Aorta (tissue), 5 donors: ENCODE results near the gene SSR2. TPM values are rescaled to one million over a fixed set of nuclear protein-coding genes. Genes with fewer than 3 reads are reported as not detected.
"Not testable (repeated sequence)": the region's sequence is repeated elsewhere in the genome, so short reads cannot be mapped to it uniquely, and the experiment has no call there.

Source experiments
- ATAC-seq: fragments of 200-7000 bp; cut with Tn5 transposase; one replicate; pipeline ENCODE4 v1.9.1; 2022; ENCODE audit warnings: moderate library complexity; ENCODE audit not compliant: low FRiP score
- DNase-seq, 2 donors: peaks; one replicate each; pipeline ENCODE4 v3.0.0-alpha.2; 2020
- H3K27ac ChIP-seq, 2 donors: one replicate each; pipeline ENCODE4 v1.5.1; 2013; ENCODE audit warnings: low read length in 2 of 2, mild to moderate bottlenecking in 2 of 2, moderate library complexity in 2 of 2, control low read depth in 1 of 2, inconsistent platforms in 1 of 2, low read depth in 1 of 2
- H3K27me3 ChIP-seq, 2 donors: one replicate each; pipeline ENCODE4 v1.6.1; 2013; ENCODE audit warnings: control low read depth in 1 of 2, low read length in 1 of 2, mild to moderate bottlenecking in 1 of 2, moderate library complexity in 1 of 2; ENCODE audit not compliant: insufficient read depth in 2 of 2, control insufficient read depth in 1 of 2
- H3K36me3 ChIP-seq, 2 donors: one replicate each; pipeline ENCODE4 v1.6.1; 2013; ENCODE audit warnings: control low read depth in 1 of 2, low read length in 1 of 2, mild to moderate bottlenecking in 1 of 2; ENCODE audit not compliant: insufficient read depth in 2 of 2, control insufficient read depth in 1 of 2
- H3K4me1 ChIP-seq, 2 donors: one replicate each; pipeline ENCODE4 v1.6.1; 2013; ENCODE audit warnings: low read length in 2 of 2, control low read depth in 1 of 2, mild to moderate bottlenecking in 1 of 2, moderate library complexity in 1 of 2; ENCODE audit not compliant: insufficient read depth in 2 of 2, control insufficient read depth in 1 of 2
- H3K4me3 ChIP-seq, 2 donors: one replicate each; pipeline ENCODE4 v1.5.1; 2013; ENCODE audit warnings: low read length in 2 of 2, control low read depth in 1 of 2, mild to moderate bottlenecking in 1 of 2
- H3K9me3 ChIP-seq: one replicate; pipeline ENCODE4 v1.6.1; 2013; ENCODE audit warnings: mild to moderate bottlenecking, low read length; ENCODE audit not compliant: control insufficient read depth
- WGBS, 2 donors: extraction: QIAGEN DNeasy Blood & Tissue Kit; methylation state at CpG; one replicate each; pipeline ENCODE4 v1.1.7; 2013; 5-methylcytosine and 5-hydroxymethylcytosine counted together
- intact Hi-C, 2 donors: fragments of 100-400 bp; cut with DNase I; formaldehyde crosslinking; loops; one replicate each; pipeline versions ENCODE4 v1.14.2 to v1.15.0; 2022
- polyA plus RNA-seq, 2 donors: library from polyadenylated mRNA; stranded (reverse); fragments of 200-250 nt; gene quantifications; one replicate each; pipeline ENCODE4 v1.2.3, GENCODE V29; 2013
- total RNA-seq, 2 donors: library from RNA; stranded (reverse); fragmentation: NEBNext Ultra II Directional; extraction: Animal tissue kit (Norgen Biotek cat#: 25700); gene quantifications; one replicate each; pipeline ENCODE4 v1.2.1, GENCODE V29; 2021
- donor health status: healthy with polysubstance abuse.
- donor health status: Bipolar disorder and iron deficiency.
- donor health status: DM: no; HTN: no; CAD: no.
- donor health status: DM: no; HTN: no; CAD: no.
- donor health status: DM: yes; HTN: yes; CAD: no.

The SSR2 gene
- total and polyA plus RNA-seq, 4 donors: 151 to 245 (median 192) TPM

DNA sequence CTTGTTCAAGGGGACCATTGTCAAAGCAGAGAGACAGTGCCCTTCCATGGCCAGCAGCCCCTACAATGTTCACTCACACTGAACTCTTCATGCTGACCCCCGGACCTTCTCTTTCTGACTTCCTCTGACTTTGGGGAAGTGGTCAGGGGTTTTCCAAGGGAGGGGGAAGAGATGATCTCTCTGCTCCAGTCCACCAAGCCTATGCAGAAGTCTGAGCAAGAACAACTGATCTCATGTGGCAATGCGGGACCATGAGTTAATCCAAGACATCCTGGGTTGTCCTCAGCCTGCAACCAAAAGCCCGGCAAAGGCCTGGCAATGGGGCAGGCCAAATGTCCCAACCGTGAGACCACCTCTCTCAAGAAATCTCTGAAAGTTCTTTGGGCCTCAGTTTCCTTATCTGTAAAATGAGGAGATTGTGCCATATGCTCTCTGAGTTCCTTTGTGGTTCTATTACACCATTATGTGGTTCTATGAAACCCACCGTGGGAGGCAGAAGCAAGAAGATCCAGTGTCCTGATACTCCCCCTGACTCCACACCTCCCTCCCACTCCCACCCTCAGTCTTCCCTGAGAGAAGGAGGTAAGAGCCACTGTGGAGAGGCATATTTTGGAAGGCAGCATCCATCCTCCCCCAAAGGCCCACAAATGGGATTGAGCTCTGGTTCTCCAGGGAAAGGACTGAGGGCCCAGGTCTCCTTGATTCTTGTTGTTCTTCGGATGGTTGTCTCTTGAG lies 30.6 kb downstream of the SSR2 start:
- Histone ChIP-seq H3K27me3 (no peaks in the 10 kb centered on the region), H3K9me3 (no peaks in the 10 kb centered on the region), H3K4me3 (no peak overlapping the region), H3K36me3 (no peaks in the 10 kb centered on the region), H3K4me1 (no peaks in the 10 kb centered on the region), H3K27ac (no peak overlapping the region)
- intact Hi-C loops: no loop called here
- ATAC-seq (peak; percentile 3), DNase-seq (no peak)
- WGBS, 2 donors: 86 to 89% methylated on average over 6 of the region's 6 CpGs

DNA sequence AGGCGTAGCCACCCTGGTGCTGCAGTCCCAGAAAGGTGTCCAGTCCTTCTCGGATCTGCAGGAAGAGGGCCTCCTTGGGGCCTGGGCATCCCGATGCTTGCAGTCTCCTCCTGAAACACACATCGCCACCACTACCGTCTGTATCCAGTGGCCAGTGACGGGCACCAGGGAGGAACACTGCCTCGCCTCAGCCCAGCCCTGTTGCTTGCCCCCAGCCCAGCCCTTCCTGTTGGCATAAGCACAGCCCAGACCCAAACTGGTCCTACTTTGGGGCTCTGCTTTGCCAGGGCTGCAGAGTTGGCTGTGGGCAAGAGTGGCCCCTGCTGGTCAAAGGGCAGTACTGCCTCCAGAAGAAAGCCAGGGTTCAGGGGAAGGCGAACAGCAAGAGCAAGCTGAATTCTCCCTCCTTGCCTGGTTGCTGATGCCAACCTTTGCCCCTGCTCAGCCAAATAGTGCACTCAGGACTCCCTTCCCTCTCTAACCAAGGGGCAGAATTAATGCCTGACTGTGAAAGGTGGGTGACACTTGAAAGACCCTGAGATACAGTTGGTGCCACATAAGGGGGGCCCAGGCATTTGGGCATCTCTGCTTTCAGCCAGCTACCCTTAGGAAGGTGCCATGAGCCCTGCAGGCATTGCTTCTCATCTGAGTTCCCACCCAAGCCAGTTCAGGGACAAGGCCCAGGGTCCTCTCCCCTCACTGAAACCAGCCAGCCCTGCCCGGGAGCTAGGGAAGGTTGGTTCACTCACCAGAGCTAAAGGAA lies 31.3 kb downstream of the SSR2 start:
- Histone ChIP-seq H3K9me3 (no peaks in the 10 kb centered on the region), H3K36me3 (no peaks in the 10 kb centered on the region), H3K4me3 (peak overlapping the region; percentile 17 to 39), H3K27me3 (no peaks in the 10 kb centered on the region), H3K4me1 (no peaks in the 10 kb centered on the region), H3K27ac (peak overlapping the region; percentile 14 to 66)
- ATAC-seq (peak; percentile 97), DNase-seq (peak; percentile 87 to 89)
- intact Hi-C loops: loop anchor here (1.0 to 2.0 kb wide), 2 partner anchors 51 kb away; no protein-coding TSS in a partner anchor
- WGBS, 2 donors: 12% methylated on average over 9 of the region's 9 CpGs

- ATAC-seq, H3K9me3 ChIP-seq, DNase-seq, H3K4me3 ChIP-seq, H3K36me3 ChIP-seq, H3K27me3 ChIP-seq, intact Hi-C loops: not testable (repeated sequence)
- 69 to 73% methylated on average over 11 of the region's 11 CpGs for WGBS, 2 donors
- peaks cover 0 to 16% of the 10 kb centered on the region in 2 donors for H3K4me1 ChIP-seq
- peak overlapping the region in 1 of 2 donors; percentile 50 for H3K27ac ChIP-seq
Measured at GRCh38 chr1:155984903-155985645, 35.7 kb downstream of the SSR2 start.

DNA sequence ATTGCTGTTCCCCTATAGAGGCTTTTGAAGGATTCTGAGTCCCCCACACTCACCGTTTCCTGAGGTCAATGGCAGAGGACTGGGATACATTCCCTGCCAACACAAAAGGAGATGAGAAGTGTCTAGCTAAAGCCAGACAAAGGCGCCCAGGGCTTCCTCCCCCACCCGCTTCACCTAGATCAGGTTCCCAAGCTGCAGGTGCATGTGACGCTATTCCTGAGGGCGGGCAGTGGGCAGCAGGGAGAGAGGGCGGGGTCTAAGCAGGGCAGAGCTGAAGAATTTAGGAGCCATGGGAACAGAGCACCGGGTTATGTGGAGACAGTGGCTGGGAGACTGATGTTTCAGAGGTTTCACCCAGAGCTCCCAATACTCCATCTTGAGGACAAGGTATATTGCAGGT lies 36.4 kb downstream of the SSR2 start:
- Histone ChIP-seq H3K27ac (peak overlapping the region in 1 of 2 donors; percentile 83), H3K4me1 (peaks cover 0 to 16% of the 10 kb centered on the region in 2 donors)
- intact Hi-C loops: no loop called here

DNA sequence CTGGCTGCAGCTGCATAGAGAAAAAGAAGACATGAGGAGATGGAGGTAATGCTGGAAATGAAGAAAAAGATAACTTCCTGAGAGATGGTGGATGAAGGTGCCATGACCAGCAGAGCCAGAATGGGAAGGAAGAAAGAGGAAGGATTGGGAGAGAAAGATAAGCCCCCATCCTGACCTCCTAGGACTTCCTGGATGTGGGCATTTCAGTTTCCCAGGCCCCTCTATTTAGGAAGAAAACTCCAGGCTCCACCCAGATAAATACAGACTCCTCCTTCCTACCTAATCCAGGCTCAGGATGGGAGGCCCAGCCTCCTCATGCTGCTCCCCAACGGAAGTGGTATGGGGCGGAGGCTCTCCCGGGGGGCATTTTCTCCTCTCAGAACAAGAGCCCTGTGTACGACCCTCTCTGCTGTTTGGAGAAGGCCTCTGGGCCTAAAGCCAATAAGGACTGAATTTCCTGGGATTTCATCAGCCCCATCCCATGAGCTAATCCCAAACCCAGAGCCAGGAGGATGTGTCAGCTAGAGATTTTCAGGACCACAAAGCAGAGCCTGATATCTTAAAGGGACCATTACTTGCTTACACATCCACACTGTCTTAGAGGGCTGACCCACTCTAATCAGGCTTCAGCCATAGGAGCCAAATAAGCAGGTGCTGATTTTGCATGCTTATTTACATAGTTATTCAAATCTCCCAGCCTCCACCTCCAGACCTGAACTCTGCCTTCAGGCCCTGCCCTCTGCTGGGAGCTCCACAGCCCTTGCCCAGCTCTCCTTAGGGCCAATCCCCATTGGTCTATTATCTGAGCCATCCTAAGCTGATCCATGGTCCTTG lies 37.3 kb downstream of the SSR2 start:
- Histone ChIP-seq H3K4me3 (no peak overlapping the region), H3K9me3 (no peaks in the 10 kb centered on the region), H3K27ac (peak overlapping the region; percentile 73 to 83), H3K4me1 (peaks cover 0 to 16% of the 10 kb centered on the region in 2 donors), H3K36me3 (no peaks in the 10 kb centered on the region), H3K27me3 (no peaks in the 10 kb centered on the region)
- intact Hi-C loops: no loop called here
- DNase-seq (peak; percentile 82 to 86), ATAC-seq (peak; percentile 67)
- 12% methylated on average over 4 of the region's 4 CpGs for WGBS, 2 donors

More for the DNA sequence above, 36.4 kb downstream of the SSR2 start:
- no peak overlapping the region for H3K4me3 ChIP-seq
- H3K36me3 ChIP-seq: no peaks in the 10 kb centered on the region
- ATAC-seq: no peak
- WGBS, 2 donors: 76 to 81% methylated on average over 7 of the region's 7 CpGs
- no peak for DNase-seq
- H3K9me3 ChIP-seq: no peaks in the 10 kb centered on the region
- no peaks in the 10 kb centered on the region for H3K27me3 ChIP-seq

- H3K36me3 ChIP-seq: no peaks in the 10 kb centered on the region
- intact Hi-C loops: no loop called here
- 68 to 70% methylated on average over 7 of the region's 7 CpGs for WGBS, 2 donors
- H3K27me3 ChIP-seq: no peaks in the 10 kb centered on the region
- H3K27ac ChIP-seq: peak overlapping the region; percentile 38 to 73
- no peak for ATAC-seq
- H3K4me1 ChIP-seq: peaks cover 0 to 16% of the 10 kb centered on the region in 2 donors
- H3K9me3 ChIP-seq: no peaks in the 10 kb centered on the region
- DNase-seq: no peak
- H3K4me3 ChIP-seq: no peak overlapping the region
Measured at GRCh38 chr1:155982106-155982505, 38.6 kb downstream of the SSR2 start.

- H3K4me3 ChIP-seq: no peak overlapping the region
- ATAC-seq: no peak
- peaks cover 0 to 16% of the 10 kb centered on the region in 2 donors for H3K4me1 ChIP-seq
- 61% methylated on average over 6 of the region's 6 CpGs for WGBS, 2 donors
- H3K27me3 ChIP-seq: no peaks in the 10 kb centered on the region
- no peak for DNase-seq
- peak overlapping the region; percentile 38 to 73 for H3K27ac ChIP-seq
- no peaks in the 10 kb centered on the region for H3K36me3 ChIP-seq
- intact Hi-C loops: no loop called here
- H3K9me3 ChIP-seq: no peaks in the 10 kb centered on the region
Measured at GRCh38 chr1:155981266-155982088, 39.3 kb downstream of the SSR2 start.
